ENCODE data around the gene GART. TPM values are rescaled to one million over a fixed set of nuclear protein-coding genes. Genes with fewer than 3 reads are reported as not detected.

The GART gene
- total and polyA plus RNA-seq, 2 donors (not counting 3 experiments of a cell fraction or from before 2014, with no cell fraction given) = 12.0 to 112 TPM

GRCh38 chr21:33569991-33570390 lies 28.1 kb upstream of the GART start:
- DNase-seq (ENCODE audit: low read depth, low spot score) (no peak), FAIRE-seq (no peak)
- no peak overlapping the region for H3K4me3 ChIP-seq (replicated peaks in 1 of 3; ENCODE audit: insufficient read depth in 1 of 3, low read depth in 1 of 3, low read length in 3 of 3)
- no peaks in the 10 kb centered on the region for H3K9me1 ChIP-seq (replicated peaks; ENCODE audit: control insufficient read depth, extremely low read depth, insufficient read depth, low read length)
- dilution Hi-C loops (cut with MboI; ENCODE audit: extremely low pct_ligation_motif_present, low sequenced_read_pairs) (no loop called here), intact Hi-C loops (cut with micrococcal nuclease) (no loop called here)
- CTCF ChIA-PET = interaction anchor here (5.7 kb wide), 1 partner anchor 37 kb away, joined by 39 read pairs; no protein-coding TSS in a partner anchor
- H3K27ac ChIP-seq (ENCODE audit: insufficient read depth, low read depth, low read length) = no peak overlapping the region
- no peak overlapping the region for H3K4me2 ChIP-seq (ENCODE audit: insufficient read depth, low read length)
- H4K20me1 ChIP-seq (replicated peaks; ENCODE audit: control insufficient read depth, extremely low read depth, insufficient read depth, low read length) = no peaks in the 10 kb centered on the region
- H3K79me2 ChIP-seq (ENCODE audit: control insufficient read depth, insufficient read depth, low read length) = peaks cover 29% of the 10 kb centered on the region
- BruUV-seq (replicated peaks) = no TSS peak
- TF ChIP-seq MAX (IDR thresholded peaks at IDR 0.05; ENCODE audit: insufficient read depth, insufficient read length) = no peak
- TF ChIP-seq MYC (IDR thresholded peaks at IDR 0.05; ENCODE audit: low read depth, low read length) = no peak
- no peak for TF ChIP-seq POLR2A (IDR thresholded peaks at IDR 0.05; ENCODE audit: low read depth, low read length)
- TF ChIP-seq EZH2 (IDR thresholded peaks at IDR 0.05; ENCODE audit: borderline replicate concordance, low read depth, low read length, severe bottlenecking) = no peak
- no peak for TF ChIP-seq POLR2AphosphoS5 (IDR thresholded peaks at IDR 0.05; ENCODE audit: insufficient read depth, low read depth, low read length)
- no peak for TF ChIP-seq CTCF (IDR thresholded peaks at IDR 0.05; ENCODE audit: extremely low read depth in 1 of 2, insufficient read depth in 1 of 2, low read depth in 1 of 2, low read length in 2 of 2)
- TF ChIP-seq JUN (IDR thresholded peaks at IDR 0.05; ENCODE audit: borderline replicate concordance, insufficient read depth, insufficient read length, low read depth) = no peak
- no peak overlapping the region for H2AFZ ChIP-seq (ENCODE audit: low read depth, low read length)
- no peaks in the 10 kb centered on the region for H3K4me1 ChIP-seq (ENCODE audit: control insufficient read depth, extremely low read depth, insufficient read depth, low read length)
- H3K9ac ChIP-seq (replicated peaks; ENCODE audit: extremely low read depth, insufficient read depth, low read length) = no peak overlapping the region
- peaks cover 15 to 30% of the 10 kb centered on the region in 2 experiments for H3K36me3 ChIP-seq (ENCODE audit: control insufficient read depth in 2 of 2, extremely low read depth in 1 of 2, insufficient read depth in 2 of 2, low read length in 2 of 2)
- POLR2A ChIA-PET = no interaction called here
- H3K27me3 ChIP-seq (ENCODE audit: control insufficient read depth in 2 of 2, insufficient read depth in 2 of 2, low read length in 2 of 2) = no peaks in the 10 kb centered on the region
- no peaks in the 10 kb centered on the region for H3K9me3 ChIP-seq (replicated peaks; ENCODE audit: control insufficient read depth, insufficient read depth, low read length)

Measured in endothelial cell of umbilical vein (primary cell).